HepG2 (cell line): ENCODE measurements around the gene SUSD4. TPM values are rescaled to one million over a fixed set of nuclear protein-coding genes. Genes with fewer than 3 reads are reported as not detected.

ENCODE experiments used
- DMAP1 ChIP-seq: IDR thresholded peaks from 2 replicates; pipeline ENCODE4 v1.6.1; 2016
- GABPA ChIP-seq, 2 experiments: IDR thresholded peaks; 2 replicates each; pipeline ENCODE4 v1.6.1; 2011 to 2016; ENCODE audit warnings: low read depth in 2 of 2, low read length in 1 of 2, missing biosample characterization in 1 of 2, missing genetic modification characterization in 1 of 2
- ZC3H13 ChIP-seq: sonication (generic); formaldehyde crosslinking; IDR thresholded peaks from 2 replicates; pipeline ENCODE4 v1.8.1; 2023; ENCODE audit warnings: mild to moderate bottlenecking, missing genetic modification reagents, moderate library complexity
- ZIK1 ChIP-seq: sonication (generic); formaldehyde crosslinking; IDR thresholded peaks from 2 replicates; pipeline ENCODE4 v1.5.0; 2020; ENCODE audit warnings: mild to moderate bottlenecking, low read depth, missing genetic modification reagents, borderline replicate concordance
- ZNF275 ChIP-seq: sonication (generic); formaldehyde crosslinking; IDR thresholded peaks from 2 replicates; pipeline ENCODE4 v1.8.0; 2022; ENCODE audit warnings: missing genetic modification reagents, mild to moderate bottlenecking, inconsistent platforms, borderline replicate concordance
- ZSCAN12 ChIP-seq: sonication (generic); formaldehyde crosslinking; IDR thresholded peaks from 2 replicates; pipeline ENCODE4 v1.9.0; 2021; ENCODE audit warnings: mild to moderate bottlenecking, missing genetic modification reagents
- polyA plus RNA-seq, 8 experiments: library from polyadenylated mRNA; depleted of rRNA in 3 of 8; stranded (reverse) in 7 of 8; unstranded in 1 of 8; fragments of >200 nt; fragmentation: Illumina TruSeq in 4 of 8; extraction: Trizol in 4 of 8; gene quantifications; 2 replicates each; pipeline versions ENCODE4 v1.2.1 to v1.2.3, GENCODE V29; 2011 to 2016; ENCODE audit warnings: low read depth in 4 of 8, missing spikeins in 1 of 8, mixed read lengths in 1 of 8; ENCODE audit not compliant: insufficient read depth in 1 of 8
- total RNA-seq, 5 experiments: library from RNA; depleted of rRNA; stranded (reverse); fragments of >200 nt; fragmentation: Illumina TruSeq; extraction: Trizol; gene quantifications; 2 replicates each; pipeline ENCODE4 v1.2.3, GENCODE V29; 2016; ENCODE audit warnings: low read depth in 1 of 5
- TF ChIP-seq, protein P1 (sequence below): sonication (generic); formaldehyde crosslinking; conservative IDR thresholded peaks from 2 replicates; pipeline ENCODE4 v1.4.0; 2020; ENCODE audit warnings: mild to moderate bottlenecking, missing genetic modification reagents, moderate library complexity
- TF ChIP-seq, protein P2 (sequence below): sonication (generic); formaldehyde crosslinking; IDR thresholded peaks from 2 replicates; pipeline ENCODE4 v1.5.0; 2020; ENCODE audit warnings: missing genetic modification reagents, mild to moderate bottlenecking, borderline replicate concordance

SUSD4 gene
- total and polyA plus RNA-seq, 2 of the 13 experiments (the other 11 are each of a cell fraction or from before 2014, with no cell fraction given), result not detected

GRCh38 chr1:223242382-223242955 lies 121.5 kb downstream of the SUSD4 start (continued):
- TF ChIP-seq, protein P1, sequence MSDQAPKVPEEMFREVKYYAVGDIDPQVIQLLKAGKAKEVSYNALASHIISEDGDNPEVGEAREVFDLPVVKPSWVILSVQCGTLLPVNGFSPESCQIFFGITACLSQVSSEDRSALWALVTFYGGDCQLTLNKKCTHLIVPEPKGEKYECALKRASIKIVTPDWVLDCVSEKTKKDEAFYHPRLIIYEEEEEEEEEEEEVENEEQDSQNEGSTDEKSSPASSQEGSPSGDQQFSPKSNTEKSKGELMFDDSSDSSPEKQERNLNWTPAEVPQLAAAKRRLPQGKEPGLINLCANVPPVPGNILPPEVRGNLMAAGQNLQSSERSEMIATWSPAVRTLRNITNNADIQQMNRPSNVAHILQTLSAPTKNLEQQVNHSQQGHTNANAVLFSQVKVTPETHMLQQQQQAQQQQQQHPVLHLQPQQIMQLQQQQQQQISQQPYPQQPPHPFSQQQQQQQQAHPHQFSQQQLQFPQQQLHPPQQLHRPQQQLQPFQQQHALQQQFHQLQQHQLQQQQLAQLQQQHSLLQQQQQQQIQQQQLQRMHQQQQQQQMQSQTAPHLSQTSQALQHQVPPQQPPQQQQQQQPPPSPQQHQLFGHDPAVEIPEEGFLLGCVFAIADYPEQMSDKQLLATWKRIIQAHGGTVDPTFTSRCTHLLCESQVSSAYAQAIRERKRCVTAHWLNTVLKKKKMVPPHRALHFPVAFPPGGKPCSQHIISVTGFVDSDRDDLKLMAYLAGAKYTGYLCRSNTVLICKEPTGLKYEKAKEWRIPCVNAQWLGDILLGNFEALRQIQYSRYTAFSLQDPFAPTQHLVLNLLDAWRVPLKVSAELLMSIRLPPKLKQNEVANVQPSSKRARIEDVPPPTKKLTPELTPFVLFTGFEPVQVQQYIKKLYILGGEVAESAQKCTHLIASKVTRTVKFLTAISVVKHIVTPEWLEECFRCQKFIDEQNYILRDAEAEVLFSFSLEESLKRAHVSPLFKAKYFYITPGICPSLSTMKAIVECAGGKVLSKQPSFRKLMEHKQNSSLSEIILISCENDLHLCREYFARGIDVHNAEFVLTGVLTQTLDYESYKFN, result no peak
- TF ChIP-seq ZC3H13 (CRISPR knock-in tag) (no peak), ZNF275 (no peak), DMAP1 (CRISPR knock-in tag) (no peak), ZIK1 (CRISPR knock-in tag) (no peak), ZSCAN12 (CRISPR knock-in tag) (no peak), GABPA (IDR thresholded peaks at IDR 0.05; ENCODE audit: low read depth, low read length) (no peak), GABPA (CRISPR knock-in tag; IDR thresholded peaks at IDR 0.05; ENCODE audit: low read depth) (no peak)
- TF ChIP-seq, protein P2, sequence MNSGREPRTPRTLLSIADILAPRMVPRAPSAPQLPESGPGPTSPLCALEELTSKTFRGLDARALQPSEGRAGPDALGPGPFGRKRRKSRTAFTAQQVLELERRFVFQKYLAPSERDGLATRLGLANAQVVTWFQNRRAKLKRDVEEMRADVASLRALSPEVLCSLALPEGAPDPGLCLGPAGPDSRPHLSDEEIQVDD, result no peak
